ENCODE data around the gene TMEM108.
A peak's percentile ranks its signal among the peaks of the same experiment; 100 is the strongest.
"Not testable (repeated sequence)": the region's sequence is repeated elsewhere in the genome, so short reads cannot be mapped to it uniquely, and the experiment has no call there.

TMEM108 gene

DNA sequence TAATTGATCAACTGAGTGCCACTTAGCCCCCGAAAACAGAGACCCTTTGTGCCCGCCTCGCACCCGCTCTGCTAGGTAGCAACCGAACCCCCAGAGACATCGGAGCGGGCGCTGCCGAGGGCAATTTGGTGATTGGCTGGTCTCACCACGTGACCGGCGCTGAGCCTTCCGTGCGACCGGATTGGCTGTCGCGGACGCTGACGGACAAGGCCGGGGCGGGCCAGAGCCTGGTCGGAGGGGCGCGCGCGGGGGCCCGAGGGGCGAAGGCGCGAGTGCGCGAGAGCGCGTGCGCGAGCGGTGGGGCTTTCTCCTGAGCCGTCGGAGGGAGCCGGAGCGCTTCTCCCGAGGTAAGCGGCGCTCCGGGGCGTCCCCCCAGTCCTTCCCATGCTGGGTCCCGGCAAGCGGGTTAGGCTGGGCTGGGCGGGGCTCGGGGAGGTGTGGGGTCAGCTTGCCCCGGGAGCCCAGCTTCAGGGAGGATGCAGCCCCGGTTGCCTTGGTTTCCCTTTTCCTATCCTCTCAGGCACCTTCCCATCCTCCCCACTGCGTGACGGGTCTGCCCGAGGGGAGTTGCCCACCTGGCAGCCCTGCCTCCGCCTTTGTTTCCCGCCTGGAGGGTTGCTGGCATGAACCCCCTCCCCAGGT, at the start of gene TMEM108:
Gene TMEM108, plus strand, starts transcription at position 303 of the 642 bp plus-strand sequence.
- no peaks in the 10 kb centered on the region for H3K36me3 ChIP-seq (ENCODE audit: insufficient read depth, low read length)
- H3K9me3 ChIP-seq (ENCODE audit: low read depth, low read length) = no peaks in the 10 kb centered on the region
- DNase-seq (ENCODE audit: low read depth, low spot score) = no peak
- H3K9ac ChIP-seq (ENCODE audit: insufficient read length) = no peak within 1 kb of the TSS
- no peak within 1 kb of the TSS for H3K27ac ChIP-seq
- H3K4me3 ChIP-seq = peak within 1 kb of the TSS; percentile 71
- TF ChIP-seq POLR2AphosphoS5 (IDR thresholded peaks at IDR 0.05; ENCODE audit: borderline replicate concordance, low read depth, low read length) = no peak
- no peak for TF ChIP-seq FOXP2 (optimal IDR thresholded peaks at IDR 0.05; ENCODE audit: control extremely low read depth, extremely low read length, insufficient read depth)
- TF ChIP-seq EZH2 (IDR thresholded peaks at IDR 0.05) = no peak

DNA sequence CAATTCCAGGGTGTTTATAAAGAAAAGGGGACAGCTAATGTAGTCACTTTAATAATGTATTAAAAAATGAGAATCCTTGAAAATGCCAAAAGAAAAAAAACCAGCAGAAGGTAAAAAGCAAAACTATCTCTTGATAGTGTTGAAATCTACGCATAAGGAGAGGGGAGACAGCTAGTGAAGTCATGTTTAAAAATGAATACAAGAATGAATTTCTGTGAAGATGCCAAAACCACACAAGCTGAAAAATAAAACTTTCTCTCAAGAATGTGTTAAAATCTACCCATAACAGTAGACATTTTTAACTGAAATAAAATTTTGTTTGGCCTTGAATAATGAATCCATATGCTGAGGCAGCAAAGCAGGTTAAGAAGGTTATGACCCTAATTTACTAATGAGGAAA, 42.2 kb upstream of the TMEM108 start:
- TF ChIP-seq EZH2 (IDR thresholded peaks at IDR 0.05) (no peak), POLR2AphosphoS5 (IDR thresholded peaks at IDR 0.05; ENCODE audit: borderline replicate concordance, low read depth, low read length) (no peak), FOXP2 (optimal IDR thresholded peaks at IDR 0.05; ENCODE audit: control extremely low read depth, extremely low read length, insufficient read depth) (no peak)
- Histone ChIP-seq H3K9ac (ENCODE audit: insufficient read length) (no peak overlapping the region), H3K27ac (no peak overlapping the region), H3K36me3 (ENCODE audit: insufficient read depth, low read length) (no peaks in the 10 kb centered on the region), H3K4me3 (no peak overlapping the region), H3K9me3 (ENCODE audit: low read depth, low read length) (no peaks in the 10 kb centered on the region)
- no peak for DNase-seq (ENCODE audit: low read depth, low spot score)

DNA sequence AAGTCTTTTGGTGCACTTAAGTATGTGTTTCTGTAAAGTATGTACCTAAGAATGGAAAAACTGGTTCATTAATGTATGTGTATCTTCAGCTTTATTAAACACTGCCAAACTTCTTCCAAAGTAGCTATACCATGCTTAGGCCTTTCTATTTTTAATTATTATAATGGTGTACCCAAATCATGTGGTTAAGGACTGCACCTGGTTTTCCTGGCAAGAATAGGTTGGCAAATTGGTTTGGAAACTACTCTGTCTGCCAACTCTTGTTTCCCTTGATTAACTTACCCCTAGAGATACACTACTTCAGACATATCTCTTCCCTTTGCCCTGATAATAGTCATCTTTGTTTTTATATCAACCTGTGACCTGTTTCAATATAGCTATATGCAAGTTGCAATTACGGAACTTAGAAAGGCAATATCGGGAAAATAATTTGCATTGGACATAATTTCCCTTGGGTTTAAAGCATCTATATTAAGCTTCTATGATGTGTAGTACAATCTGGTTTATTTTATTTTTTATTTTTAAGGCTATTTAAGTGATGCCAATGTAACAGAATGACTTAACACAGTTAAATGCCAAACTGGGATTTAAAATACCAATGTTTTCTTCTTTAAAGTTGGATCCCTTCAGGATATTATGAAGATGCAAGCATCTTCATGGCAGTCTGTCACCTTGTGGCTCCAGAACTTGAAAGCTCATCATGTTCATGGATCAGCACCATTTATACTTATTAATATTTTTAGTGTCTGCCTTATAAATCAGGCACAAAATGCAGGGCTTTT, 40.6 kb upstream of the TMEM108 start:
- H3K9me3 ChIP-seq (ENCODE audit: low read depth, low read length) = no peaks in the 10 kb centered on the region
- H3K27ac ChIP-seq = no peak overlapping the region
- no peak overlapping the region for H3K4me3 ChIP-seq
- TF ChIP-seq EZH2 (IDR thresholded peaks at IDR 0.05) (no peak), POLR2AphosphoS5 (IDR thresholded peaks at IDR 0.05; ENCODE audit: borderline replicate concordance, low read depth, low read length) (no peak), FOXP2 (optimal IDR thresholded peaks at IDR 0.05; ENCODE audit: control extremely low read depth, extremely low read length, insufficient read depth) (no peak)
- no peak for DNase-seq (ENCODE audit: low read depth, low spot score)
- H3K9ac ChIP-seq (ENCODE audit: insufficient read length) = no peak overlapping the region
- no peaks in the 10 kb centered on the region for H3K36me3 ChIP-seq (ENCODE audit: insufficient read depth, low read length)

DNA sequence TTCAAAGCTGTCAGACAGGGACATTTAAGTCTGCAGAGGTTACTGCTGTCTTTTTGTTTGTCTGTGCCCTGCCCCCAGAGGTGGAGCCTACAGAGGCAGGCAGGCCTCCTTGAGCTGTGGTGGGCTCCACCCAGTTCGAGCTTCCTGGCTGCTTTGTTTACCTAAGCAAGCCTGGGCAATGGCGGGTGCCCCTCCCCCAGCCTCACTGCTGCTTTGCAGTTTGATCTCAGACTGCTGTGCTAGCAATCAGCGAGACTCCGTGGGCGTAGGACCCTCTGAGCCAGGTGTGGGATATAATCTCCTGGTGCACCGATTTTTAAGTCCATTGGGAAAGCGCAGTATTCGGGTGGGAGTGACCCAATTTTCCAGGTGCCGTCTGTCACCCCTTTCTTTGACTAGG, 33.2 kb upstream of the TMEM108 start:
- not testable (repeated sequence) for H3K4me3 ChIP-seq; H3K27ac ChIP-seq; DNase-seq (ENCODE audit: low read depth, low spot score); H3K9me3 ChIP-seq (ENCODE audit: low read depth, low read length); H3K9ac ChIP-seq (ENCODE audit: insufficient read length); H3K36me3 ChIP-seq (ENCODE audit: insufficient read depth, low read length)

DNA sequence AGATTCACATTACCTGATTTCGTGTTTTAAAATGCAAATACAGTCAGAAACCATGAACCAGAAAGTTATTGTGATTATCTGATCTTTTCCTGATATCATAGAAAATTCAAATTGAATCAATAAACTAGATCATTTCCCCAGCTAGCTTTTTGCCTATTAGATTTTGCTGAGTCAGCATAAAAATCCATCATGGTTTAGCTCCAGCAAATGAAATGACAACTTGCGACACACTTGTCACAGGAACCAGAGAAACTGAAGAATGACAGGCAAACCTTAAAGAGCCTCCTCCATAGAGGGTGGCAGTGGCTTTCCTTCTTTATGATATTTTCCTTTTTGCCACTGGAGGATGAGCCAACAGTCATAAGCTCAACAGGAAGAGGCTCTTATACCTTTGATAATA, 30.6 kb upstream of the TMEM108 start:
- Histone ChIP-seq H3K27ac (no peak overlapping the region), H3K9me3 (ENCODE audit: low read depth, low read length) (no peaks in the 10 kb centered on the region), H3K4me3 (no peak overlapping the region), H3K9ac (ENCODE audit: insufficient read length) (no peak overlapping the region), H3K36me3 (ENCODE audit: insufficient read depth, low read length) (no peaks in the 10 kb centered on the region)
- TF ChIP-seq FOXP2 (optimal IDR thresholded peaks at IDR 0.05; ENCODE audit: control extremely low read depth, extremely low read length, insufficient read depth) = no peak
- TF ChIP-seq POLR2AphosphoS5 (IDR thresholded peaks at IDR 0.05; ENCODE audit: borderline replicate concordance, low read depth, low read length) = no peak
- no peak for TF ChIP-seq EZH2 (IDR thresholded peaks at IDR 0.05)
- DNase-seq (ENCODE audit: low read depth, low spot score) = no peak

DNA sequence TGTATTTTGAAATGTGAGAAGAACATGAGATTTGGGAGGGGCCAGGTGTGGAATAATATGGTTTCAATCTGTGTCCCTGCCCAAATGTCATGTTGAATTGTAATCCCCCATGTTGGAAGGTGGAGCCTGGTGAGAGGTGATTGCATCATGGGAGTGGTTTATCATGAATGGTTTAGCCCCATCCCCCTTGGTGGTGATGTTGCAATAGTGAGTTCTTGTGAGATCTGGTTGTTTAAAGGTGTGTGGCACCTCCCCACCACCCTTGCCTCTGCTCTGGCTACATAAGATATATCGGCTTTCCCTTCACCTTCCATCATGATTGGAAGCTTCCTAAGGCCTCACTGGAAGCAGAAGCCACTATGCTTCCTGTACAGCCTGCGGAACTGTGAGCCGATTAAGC, 23.9 kb upstream of the TMEM108 start:
- Histone ChIP-seq H3K9me3 (ENCODE audit: low read depth, low read length) (no peaks in the 10 kb centered on the region), H3K9ac (ENCODE audit: insufficient read length) (no peak overlapping the region), H3K27ac (no peak overlapping the region), H3K36me3 (ENCODE audit: insufficient read depth, low read length) (no peaks in the 10 kb centered on the region), H3K4me3 (no peak overlapping the region)
- DNase-seq (ENCODE audit: low read depth, low spot score) = no peak
- TF ChIP-seq FOXP2 (optimal IDR thresholded peaks at IDR 0.05; ENCODE audit: control extremely low read depth, extremely low read length, insufficient read depth) = no peak
- TF ChIP-seq EZH2 (IDR thresholded peaks at IDR 0.05) = no peak
- TF ChIP-seq POLR2AphosphoS5 (IDR thresholded peaks at IDR 0.05; ENCODE audit: borderline replicate concordance, low read depth, low read length) = no peak

DNA sequence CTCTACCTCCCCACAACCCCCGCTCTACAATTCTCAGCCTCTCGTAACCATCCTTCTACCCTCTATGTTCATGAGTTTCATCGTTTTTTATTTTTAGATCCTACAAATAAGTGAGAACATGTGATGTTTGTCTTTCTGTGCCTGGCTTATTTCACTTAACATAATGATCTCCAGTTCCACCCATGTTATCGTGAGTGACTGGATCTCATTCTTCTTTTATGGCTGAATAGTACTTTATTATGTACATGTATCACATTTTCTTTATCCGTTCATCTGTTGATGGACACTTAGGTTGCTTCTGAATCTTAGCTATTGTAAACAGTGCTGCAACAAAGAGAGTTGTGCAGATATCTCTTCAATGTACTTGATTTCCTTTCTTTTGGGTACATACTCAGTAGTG, 22.6 kb upstream of the TMEM108 start:
- not testable (repeated sequence) for H3K36me3 ChIP-seq (ENCODE audit: insufficient read depth, low read length); H3K9ac ChIP-seq (ENCODE audit: insufficient read length)

DNA sequence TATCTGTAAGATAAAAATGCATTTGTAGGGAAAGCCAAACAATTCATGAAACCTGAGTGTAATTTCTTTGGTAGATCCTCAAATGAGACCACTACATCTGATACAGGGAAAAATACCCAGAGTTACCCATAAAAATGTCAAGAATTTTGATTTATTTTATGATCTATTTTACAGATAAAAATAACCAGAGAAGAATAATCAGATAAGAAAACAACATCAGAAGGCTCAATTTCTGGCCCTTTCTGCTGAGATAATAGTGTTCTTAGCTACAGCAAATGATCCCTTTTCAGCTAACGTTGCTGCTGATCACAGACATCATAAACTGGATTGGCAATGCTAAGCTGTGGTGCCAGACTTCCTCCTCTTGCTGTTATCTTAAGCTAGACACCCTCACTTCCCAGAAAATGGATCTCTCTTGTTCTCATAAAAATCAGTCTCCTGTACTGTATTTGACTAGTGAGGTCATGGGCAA, 21.3 kb upstream of the TMEM108 start:
- Histone ChIP-seq H3K36me3 (ENCODE audit: insufficient read depth, low read length) (no peaks in the 10 kb centered on the region), H3K4me3 (no peak overlapping the region), H3K9me3 (ENCODE audit: low read depth, low read length) (no peaks in the 10 kb centered on the region), H3K9ac (ENCODE audit: insufficient read length) (no peak overlapping the region), H3K27ac (no peak overlapping the region)
- no peak for DNase-seq (ENCODE audit: low read depth, low spot score)
- no peak for TF ChIP-seq POLR2AphosphoS5 (IDR thresholded peaks at IDR 0.05; ENCODE audit: borderline replicate concordance, low read depth, low read length)

More for the DNA sequence above, 22.6 kb upstream of the TMEM108 start:
- H3K9me3 ChIP-seq (ENCODE audit: low read depth, low read length); H3K4me3 ChIP-seq; H3K27ac ChIP-seq; DNase-seq (ENCODE audit: low read depth, low spot score): not testable (repeated sequence)

DNA sequence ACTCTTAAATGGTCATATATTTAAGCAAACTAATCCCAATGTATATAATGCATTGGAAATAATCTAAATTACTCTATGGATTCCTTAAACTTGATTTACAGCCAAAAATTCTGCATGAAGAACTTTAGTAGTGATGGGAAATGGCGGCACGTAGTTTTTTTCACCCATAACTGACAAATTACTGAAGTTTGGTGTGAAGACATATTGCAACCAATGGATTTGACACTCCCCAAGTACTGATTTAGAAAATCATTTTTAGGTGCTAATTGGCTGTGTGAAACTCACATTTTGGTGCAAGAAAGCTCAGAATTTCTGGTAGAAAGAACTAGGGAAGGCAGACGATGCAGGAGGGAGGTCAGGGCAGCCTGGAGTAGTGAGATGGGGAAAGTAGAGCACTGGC, 19.3 kb upstream of the TMEM108 start:
- no peak overlapping the region for H3K9ac ChIP-seq (ENCODE audit: insufficient read length)
- DNase-seq (ENCODE audit: low read depth, low spot score) = no peak
- no peaks in the 10 kb centered on the region for H3K36me3 ChIP-seq (ENCODE audit: insufficient read depth, low read length)
- no peak overlapping the region for H3K27ac ChIP-seq
- no peak for TF ChIP-seq FOXP2 (optimal IDR thresholded peaks at IDR 0.05; ENCODE audit: control extremely low read depth, extremely low read length, insufficient read depth)
- no peak for TF ChIP-seq EZH2 (IDR thresholded peaks at IDR 0.05)
- no peak for TF ChIP-seq POLR2AphosphoS5 (IDR thresholded peaks at IDR 0.05; ENCODE audit: borderline replicate concordance, low read depth, low read length)
- no peaks in the 10 kb centered on the region for H3K9me3 ChIP-seq (ENCODE audit: low read depth, low read length)
- H3K4me3 ChIP-seq = no peak overlapping the region
